HL-60/S4 treated with retinoic acid at 250 ng/mL for 4 days and 3 days (cell line): ENCODE data around the gene RNF149.
"Not testable (repeated sequence)": the region's sequence is repeated elsewhere in the genome, so short reads cannot be mapped to it uniquely, and the experiment has no call there.

ENCODE experiments used
- in situ Hi-C: fragments of 300-500 bp; cut with MboI; formaldehyde crosslinking; loops from 2 replicates; pipeline ENCODE4 v1.7.0; 2022; ENCODE audit warnings: low sequenced_read_pairs

Gene RNF149

DNA sequence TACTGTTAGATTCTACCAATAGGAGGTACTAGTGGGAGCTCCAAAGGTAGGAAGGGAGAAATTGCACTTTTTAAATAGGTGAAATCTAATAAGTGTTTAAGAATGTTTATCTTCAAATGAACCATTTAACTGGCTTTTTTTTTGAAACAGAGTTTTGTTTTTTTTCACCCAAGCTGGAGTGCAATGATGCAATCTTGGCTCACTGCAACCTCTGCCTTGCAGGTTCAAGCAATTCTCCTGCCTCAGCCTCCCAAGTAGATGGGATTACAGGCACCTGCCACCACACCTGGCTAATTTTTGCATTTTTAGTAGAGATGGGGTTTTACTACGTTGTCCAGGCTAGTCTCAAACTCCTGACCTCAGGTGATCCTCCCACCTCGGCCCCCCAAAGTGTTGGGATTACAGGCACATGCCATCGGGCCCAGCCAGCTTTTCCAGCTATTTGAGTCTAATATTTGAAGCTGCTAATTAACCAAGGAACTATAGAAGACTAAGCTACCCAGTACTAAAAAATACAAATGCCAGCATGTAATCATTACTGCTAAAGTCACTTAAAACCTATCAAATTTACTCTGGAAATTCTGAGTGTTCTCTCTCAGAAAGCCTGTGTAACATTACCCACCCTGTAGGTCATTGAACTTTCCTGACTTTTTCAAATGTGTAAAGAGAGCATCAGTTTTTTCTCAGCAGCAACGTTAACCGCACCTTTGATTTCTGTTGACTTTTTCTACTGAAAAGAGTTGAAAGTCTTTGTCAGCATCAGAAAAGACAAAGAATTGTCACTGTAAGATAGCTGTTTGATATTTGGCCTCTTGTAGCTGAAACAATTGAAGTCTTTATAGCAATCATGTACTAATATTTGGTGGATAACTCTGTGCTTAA lies 24.6 kb upstream of the RNF149 start:
- in situ Hi-C loops, result no loop called here

DNA sequence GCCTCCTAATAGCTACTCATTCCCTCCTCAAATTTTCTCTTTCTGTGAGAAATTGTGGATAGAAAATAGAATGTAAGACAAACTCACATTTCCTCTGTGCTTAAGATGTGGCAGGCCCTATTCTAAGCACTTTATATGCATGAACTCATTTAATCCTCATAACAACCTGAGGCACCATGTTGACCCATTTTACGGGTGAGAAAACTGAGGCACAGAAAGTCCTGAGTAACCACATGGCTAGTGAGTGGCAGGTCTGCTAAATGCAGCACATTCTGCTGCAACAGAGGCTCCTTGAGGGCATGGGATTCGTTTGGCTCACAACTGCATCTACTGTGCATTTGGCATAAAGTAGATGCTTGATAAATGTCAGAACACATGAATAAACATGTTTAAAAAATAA lies 22.7 kb upstream of the RNF149 start:
- in situ Hi-C loops, result no loop called here

DNA sequence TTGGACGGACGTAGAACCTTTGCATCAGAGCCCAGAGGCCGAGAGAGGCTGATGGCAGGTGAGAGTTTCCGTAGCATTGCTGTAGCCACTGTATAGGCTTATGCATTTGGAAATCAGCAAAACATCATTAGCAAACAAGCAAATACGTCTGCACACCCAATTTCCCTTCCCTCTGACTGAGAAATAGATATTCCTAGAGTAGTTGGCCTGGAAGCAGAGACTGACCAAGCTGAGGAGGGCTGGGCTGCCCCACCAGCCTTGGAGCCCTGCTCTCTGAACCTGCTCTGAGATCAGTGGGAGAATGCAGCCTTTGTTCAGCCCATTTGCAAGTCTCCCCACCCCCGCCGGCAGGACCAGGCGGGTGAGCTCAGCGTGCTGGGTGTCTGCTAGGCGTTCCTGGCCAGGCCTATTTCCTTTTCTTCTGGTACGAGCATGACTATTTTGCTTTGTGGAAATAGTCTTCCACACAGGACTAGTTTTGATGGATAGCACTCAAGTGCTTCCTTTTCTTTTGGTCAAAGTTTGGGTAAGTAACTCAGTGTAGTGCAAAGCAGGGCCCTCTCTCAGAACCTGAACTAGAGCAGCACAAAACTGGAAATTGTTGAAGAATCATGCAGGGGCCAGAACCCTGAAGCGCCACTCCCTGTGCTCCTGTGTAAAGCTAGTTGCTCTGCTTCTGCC lies 21.9 kb upstream of the RNF149 start:
- in situ Hi-C loops, result no loop called here

DNA sequence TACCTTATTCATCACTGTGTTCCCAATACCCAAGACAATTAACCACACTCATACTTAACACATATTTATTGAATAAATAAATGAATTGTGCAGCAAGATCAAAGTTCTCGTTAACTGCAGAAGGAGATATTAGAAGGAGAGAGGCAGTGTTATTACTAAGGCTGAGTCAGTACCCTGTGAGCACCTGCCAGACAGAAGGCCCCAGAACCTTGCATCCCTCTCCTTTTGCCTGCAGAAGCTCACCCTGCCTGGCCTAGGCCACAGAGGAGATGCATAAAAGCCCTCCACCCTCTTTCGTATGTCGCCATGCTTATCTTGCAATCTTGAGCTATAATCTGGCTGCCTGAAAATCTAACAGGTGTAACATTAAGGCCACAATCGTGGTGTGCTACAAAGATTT lies 20.5 kb upstream of the RNF149 start:
- in situ Hi-C loops, result no loop called here

DNA sequence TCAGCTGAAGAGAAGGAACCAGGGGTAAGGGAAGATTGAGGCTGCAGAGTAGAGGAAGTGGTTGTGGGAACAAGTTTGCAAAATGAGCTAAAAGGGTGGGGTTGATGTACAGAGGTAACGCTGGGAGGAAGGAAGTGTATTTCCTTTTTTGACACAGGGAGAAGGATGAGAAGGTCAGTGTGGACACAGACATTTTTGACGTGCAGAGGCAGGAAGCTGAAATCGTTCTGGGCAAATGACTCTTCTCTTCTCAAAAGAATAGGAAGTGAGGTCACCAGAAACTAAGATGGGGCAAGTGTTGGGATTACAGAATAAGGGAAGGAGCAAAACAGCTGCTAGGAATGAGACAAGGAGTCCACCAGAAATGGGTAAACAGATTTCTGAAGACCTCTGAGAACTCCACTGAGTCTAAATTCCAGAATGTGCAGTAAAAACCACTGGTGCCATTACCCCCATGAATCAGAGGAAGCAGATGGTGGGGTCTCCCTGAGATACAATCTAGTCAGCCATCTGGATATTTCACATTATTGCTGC lies 20.0 kb upstream of the RNF149 start:
- in situ Hi-C loops, result no loop called here

DNA sequence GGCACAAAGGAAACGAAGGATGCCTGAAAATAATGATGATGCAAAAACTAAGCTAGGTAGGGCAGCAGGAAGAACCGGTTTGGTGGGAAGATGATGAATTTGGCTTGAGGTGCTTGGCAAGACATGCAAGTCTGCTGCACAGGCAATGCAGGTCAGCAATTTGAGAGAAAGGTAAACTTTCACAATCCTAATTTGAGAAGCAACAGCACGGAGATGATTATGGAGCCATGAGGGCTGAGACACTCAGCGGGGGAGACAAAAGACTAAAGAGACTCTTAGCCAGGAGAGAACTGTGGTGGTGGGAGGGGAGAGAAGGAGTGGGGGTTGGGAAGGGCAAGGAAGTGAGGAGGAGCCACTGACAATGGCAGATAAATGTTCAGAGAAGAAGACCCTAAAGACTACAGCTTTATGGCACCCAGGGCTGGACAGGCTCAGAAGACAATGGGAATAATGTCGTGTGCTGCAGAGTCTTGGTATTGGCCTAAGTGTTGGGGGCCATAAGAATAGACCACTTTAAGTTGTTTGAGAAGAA lies 19.4 kb upstream of the RNF149 start:
- in situ Hi-C loops, result no loop called here

DNA sequence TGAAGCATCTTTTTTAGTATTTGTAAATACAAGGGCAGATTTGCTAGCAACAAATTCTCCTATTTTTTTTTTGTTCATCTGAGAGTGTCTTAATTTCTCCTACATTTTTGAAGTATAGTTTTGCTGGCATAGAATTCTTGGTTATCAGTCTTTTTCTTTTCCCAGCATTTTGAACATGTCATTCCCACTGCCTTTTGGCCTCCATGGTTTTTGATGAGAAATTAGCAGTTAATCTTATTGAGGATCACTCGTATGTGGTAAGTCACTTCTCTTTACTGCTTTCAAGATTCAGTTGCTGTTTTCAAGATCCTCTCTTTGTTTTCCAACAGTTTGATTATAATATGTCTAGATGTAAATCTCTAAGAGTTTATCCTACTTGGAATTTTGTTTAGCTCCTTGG lies 16.9 kb upstream of the RNF149 start:
- in situ Hi-C loops, result no loop called here

DNA sequence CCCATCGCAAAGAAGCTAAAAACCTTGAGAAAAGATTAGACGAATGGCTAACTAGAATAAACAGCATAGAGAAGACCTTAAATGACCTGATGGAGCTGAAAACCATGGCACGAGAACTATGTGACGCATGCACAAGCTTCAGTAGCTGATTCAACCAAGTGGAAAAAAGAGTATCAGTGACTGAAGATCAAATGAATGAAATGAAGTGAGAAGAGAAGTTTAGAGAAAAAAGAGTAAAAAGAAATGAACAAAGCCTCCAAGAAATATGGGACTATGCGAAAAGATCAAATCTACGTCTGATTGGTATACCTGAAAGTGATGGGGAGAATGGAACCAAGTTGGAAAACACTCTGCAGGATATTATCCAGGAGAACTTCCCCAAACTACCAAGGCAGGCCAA lies 8.1 kb upstream of the RNF149 start:
- in situ Hi-C loops, result not testable (repeated sequence)

DNA sequence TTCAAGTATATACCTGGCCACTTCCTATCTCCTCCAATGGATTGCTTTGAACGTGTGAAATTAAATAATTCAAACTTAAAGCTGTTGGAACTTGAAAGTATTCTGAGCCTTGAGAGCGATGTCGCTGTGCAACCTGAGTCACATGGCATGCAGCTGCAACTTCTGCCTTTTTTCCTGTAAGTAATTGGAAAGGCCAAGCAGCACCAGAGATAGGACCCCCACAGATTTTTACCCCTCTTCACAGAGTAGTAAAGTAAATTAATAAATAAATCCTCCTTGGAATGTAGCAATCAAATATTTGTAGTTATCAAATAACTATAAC lies 3.2 kb upstream of the RNF149 start:
- in situ Hi-C loops, result no loop called here

DNA sequence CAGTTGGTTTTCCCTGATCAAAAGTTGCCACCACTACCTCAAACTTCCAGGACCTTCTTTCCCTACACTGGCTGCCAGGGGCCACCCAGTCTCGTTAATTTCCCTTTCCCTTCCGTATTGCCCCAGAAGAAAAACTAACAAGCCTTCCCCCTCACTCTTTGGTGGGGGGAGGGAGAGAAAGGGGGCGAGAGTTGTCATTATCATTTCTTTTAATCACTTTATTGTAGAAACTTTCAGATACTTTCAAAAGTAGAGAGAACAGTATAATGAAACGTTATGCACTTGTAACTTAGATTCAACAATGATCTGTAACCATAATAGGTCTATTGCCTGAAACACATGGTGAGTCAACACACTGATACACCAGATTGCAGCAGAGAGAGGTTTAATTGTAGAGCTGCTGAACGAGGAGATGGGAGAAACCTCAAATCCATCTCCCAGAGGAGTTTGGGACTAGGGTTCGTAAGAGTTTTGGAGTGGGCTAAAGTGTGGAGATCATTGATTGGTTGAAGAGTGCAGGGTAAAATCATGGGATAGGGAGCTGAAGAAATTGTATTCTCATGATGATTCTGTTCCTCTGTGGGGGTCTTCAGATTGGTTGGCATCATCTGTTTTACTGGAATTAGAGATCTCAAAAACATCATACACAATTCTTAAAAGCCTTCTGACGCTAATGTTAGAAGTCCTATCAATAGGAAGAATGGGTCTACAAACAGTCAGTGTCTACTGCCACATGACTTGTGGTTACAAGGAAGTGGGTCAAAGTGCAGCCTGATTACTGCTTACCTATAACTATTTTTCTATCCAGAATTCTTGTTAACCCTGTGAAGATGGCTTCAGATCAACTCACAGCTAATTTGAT lies 2.6 kb upstream of the RNF149 start:
- in situ Hi-C loops, result no loop called here

DNA sequence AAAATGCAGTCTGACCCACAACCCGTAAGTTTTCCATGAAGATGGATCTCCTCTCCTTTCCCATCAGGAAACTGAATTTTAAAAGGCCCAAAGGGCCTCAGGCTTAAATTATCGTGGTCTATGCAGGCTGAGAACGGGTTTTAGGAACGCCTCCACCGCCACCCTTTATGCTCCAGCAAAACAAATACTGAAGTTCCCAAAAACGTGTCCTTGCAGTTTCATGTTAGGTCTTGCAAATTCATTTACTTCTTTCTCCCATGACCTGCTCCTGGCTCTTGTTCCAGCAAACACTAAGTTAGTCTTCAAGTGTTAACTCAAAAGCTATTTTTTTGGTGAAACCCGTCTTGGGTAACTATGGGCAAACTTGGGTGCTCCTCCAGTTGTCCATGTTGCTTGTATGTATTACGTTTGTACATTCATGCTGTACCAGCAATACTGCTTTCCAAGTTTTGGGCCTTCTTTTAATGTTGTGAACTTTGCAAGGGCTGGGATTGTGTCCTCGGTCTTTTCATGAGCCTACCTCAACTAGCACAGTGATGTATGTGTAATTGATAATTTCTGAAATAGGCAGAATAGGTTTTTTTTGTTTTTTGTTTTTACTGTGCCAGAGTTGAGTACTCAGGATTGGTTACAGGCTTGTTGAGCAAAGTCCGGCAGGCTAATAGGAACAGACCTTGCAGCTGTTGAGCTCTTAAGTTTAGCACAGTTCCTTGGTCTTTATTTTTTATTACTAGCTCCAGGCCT lies 1.8 kb upstream of the RNF149 start:
- in situ Hi-C loops, result no loop called here

DNA sequence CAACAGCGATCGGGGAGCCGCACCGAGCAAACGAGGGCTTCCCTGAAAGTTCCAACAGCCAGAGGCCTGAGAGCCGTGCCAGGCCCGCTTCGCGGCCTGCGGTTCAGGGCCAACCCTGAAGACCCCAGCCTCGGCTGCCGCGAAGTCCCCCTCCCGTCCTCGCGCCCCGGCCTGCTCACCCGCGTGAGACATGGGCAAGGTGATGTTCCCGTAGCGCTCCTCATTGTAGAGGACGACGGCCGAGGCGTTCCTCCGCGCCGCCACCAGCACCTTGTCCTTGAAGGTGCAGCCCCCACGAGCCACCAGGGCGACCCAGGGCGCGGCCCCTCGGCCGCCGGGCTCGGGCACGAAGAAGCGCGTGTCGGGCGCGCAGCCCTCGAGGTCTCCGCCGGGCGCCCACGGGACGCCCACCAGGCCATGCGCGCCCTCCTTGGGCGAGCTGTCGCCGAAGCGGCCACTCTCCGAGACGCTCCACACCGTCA lies 510 bp downstream of the RNF149 start:
- in situ Hi-C loops, result no loop called here

DNA sequence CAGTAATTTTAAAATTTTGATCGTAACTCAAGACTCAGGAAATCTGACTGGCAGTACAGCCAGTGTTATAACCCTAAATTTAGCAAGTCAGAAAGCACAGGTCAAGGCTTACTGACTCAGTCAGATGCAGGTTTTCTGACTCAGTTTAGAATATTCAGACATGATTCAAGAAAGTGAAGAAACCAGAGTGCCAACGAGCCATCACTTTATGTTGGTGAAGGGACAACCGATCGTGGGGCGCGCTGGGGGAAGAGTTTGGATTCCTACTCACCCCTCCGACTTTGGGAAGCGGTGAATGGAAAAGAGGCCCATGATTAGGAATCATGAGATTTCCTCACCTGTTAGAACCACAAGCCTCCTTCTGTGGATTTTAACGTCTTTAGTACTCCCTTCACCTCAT lies 998 bp downstream of the RNF149 start:
- in situ Hi-C loops, result no loop called here

DNA sequence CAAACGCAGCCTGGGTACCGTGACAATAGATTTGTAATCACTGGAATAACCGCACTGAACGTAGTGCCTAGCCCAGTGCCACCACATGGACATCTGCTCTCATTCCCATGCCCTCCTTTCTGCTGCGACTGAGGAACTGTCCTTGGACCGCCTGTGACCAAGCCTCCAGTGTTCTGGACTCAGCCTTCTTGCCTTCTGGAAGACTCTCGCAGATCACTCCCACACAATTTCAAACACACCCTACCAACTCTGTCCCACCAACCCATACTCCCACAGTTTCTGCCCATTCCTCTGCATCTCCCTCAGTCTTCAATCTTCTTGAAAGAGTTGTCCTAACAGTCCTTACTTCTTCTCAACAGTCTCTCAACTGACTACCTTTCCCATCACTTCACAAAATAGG lies 2.1 kb downstream of the RNF149 start:
- in situ Hi-C loops, result no loop called here

DNA sequence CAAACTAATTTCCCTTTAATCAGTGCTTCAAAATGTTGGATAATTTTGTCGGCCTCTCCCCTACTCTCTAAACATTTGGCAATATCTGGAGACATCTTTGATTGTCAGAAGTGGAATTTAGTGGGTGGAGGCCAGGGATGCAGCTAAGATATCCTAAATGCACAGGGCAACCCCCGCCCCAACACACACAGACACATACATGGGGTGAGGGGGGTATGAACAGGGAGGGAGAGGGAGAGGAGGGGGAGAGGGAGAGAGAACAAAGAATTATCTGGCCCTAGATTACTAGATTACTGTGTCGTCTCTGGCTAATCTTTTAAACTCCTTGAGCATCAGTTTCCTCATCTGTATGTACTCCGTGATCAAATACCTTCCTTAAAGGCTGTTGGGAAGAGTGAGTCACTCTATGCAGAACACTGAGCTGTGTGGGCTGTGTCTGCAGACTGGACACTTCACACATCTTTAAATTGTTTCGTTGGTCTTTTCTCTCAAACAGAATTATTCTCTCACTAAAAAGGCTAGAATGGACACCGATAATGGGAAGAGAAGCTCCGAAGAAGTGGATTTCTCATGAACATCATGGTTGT lies 2.9 kb downstream of the RNF149 start:
- in situ Hi-C loops, result no loop called here

DNA sequence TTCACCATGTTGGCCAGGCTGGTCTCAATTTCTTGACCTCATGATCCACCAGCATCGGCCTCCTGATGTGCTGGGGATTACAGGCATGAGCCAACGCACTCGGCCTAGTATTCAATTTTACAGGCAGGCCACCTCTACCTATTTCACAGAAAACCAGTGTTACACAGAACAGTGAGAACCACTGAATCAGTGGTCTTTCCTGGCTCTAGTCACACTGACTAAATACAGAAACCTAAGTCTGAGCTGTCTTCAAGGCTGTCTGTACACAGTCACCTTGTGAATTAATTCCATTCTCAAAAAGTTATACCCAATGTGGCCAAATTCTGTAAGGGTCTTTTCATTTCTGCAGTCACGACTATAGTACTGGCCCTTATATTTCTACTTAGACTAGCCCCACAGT lies 3.5 kb downstream of the RNF149 start:
- in situ Hi-C loops, result no loop called here

DNA sequence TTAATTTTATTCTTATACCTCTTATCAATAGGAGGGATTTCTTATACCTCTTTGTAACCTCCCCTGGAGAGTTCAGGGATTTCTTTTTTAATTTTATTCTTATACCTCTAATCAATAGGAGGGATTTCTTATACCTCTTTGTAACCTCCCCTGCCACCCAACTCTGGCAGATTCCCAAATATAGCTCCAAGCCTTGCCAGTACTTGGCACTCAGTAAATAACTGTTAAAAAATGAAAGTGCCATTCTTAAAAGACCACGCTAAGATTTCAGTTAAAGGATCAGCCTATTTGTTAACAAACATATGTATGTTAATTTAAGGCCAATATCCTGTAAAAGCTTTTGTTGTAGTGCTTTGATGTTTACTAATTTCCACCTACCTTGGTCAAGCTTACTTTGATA lies 4.8 kb downstream of the RNF149 start:
- in situ Hi-C loops, result no loop called here

DNA sequence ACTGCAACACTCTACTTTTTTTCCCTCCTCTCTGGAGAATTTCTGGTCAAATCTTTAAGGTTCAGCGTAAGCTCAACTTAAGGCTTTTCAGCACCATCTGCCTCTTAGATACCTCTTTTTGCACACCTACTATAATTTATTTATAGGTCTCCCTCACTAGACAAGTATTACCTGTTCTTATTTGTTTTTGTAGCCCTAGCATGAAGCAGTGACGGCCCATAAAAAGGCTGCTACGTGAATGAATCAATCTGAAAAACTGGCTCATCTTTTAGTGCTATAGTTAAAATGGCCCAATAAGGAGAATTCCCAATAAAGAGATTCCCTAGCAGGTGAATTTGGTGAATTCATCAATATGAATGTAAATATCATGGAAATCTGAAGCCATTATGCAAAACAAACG lies 6.5 kb downstream of the RNF149 start:
- in situ Hi-C loops, result no loop called here

DNA sequence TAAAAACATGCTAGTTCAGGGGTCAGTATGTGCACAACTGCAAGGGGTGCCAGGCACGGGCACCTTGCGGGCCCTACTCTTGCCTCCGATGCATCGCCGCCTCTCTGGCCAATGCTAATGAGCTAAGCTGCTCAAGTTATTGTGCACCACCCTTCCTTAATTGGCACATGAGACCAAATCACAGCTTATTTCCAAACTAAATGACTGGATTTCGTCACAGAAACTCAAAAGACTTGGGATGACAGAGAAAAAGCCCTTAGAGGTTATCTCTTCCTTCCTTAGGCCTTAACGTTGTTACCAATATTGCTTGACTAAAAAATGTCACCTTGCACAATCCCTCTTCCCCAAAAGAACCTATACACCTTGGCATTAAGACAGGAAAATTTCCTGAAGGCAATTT lies 7.7 kb downstream of the RNF149 start:
- in situ Hi-C loops, result no loop called here

DNA sequence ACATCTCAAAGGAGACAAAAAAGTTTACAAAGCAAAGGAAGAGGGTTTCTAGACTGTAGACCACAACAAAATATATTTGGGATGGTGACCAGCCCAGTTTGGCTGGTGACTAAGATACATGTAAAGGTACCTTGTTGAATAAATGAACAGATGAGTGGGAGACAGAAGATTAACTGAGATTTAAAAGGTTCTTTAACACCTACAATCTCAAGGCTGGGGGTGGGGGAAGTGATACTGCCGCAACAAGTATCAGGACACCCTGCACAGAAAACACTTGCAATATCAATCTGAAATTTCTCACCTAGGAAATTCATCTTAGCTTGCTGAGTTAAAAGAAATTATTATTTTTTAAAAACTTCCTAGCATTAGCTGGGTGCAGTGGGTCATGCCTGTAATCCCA lies 8.3 kb downstream of the RNF149 start:
- in situ Hi-C loops, result no loop called here
